GM18867 (cell line): Measurements from ENCODE around the gene BMP8A.
"Not testable (repeated sequence)": the region's sequence is repeated elsewhere in the genome, so short reads cannot be mapped to it uniquely, and the experiment has no call there.

Source experiments
- ATAC-seq: cut with Tn5 transposase; IDR thresholded peaks from one replicate; pipeline ENCODE4 v1.9.1; 2021; ENCODE audit warnings: mild to moderate bottlenecking, moderate library complexity; ENCODE audit not compliant: unreplicated experiment

Gene BMP8A

GRCh38 chr1:39525366-39526165, 34.1 kb downstream of the BMP8A start:
- ATAC-seq: peak; percentile 95

- ATAC-seq: no peak
These were observed 35.2 kb downstream of the BMP8A start for GRCh38 chr1:39526466-39527189.

GRCh38 chr1:39527190-39527579, 35.7 kb downstream of the BMP8A start:
- ATAC-seq: not testable (repeated sequence)

- ATAC-seq: no peak
These were observed 36.6 kb downstream of the BMP8A start for GRCh38 chr1:39528082-39528481.

- no peak for ATAC-seq
These were observed 38.6 kb downstream of the BMP8A start for GRCh38 chr1:39529901-39530535.

GRCh38 chr1:39531526-39531925, 40.1 kb downstream of the BMP8A start:
- ATAC-seq: no peak

- no peak for ATAC-seq
These were observed 42.0 kb downstream of the BMP8A start for GRCh38 chr1:39533442-39533841.

- ATAC-seq: peak; percentile 6
These were observed 47.3 kb downstream of the BMP8A start for GRCh38 chr1:39538531-39539251.

- ATAC-seq: peak; percentile 49
These were observed 47.9 kb downstream of the BMP8A start for GRCh38 chr1:39539252-39539790.

GRCh38 chr1:39540504-39541031, 49.1 kb downstream of the BMP8A start:
- no peak for ATAC-seq

GRCh38 chr1:39542924-39543323, 51.5 kb downstream of the BMP8A start:
- no peak for ATAC-seq

- ATAC-seq: no peak
These were observed 52.9 kb downstream of the BMP8A start for GRCh38 chr1:39544327-39544726.

- ATAC-seq: no peak
These were observed 54.1 kb downstream of the BMP8A start for GRCh38 chr1:39545531-39545930.

GRCh38 chr1:39554277-39554676, 62.8 kb downstream of the BMP8A start:
- no peak for ATAC-seq

- ATAC-seq: no peak
These were observed 69.8 kb downstream of the BMP8A start for GRCh38 chr1:39561279-39561678.

GRCh38 chr1:39562886-39563285, 71.5 kb downstream of the BMP8A start:
- no peak for ATAC-seq

- ATAC-seq: no peak
These were observed 72.2 kb downstream of the BMP8A start for GRCh38 chr1:39563669-39564068.

- ATAC-seq: no peak
These were observed 72.9 kb downstream of the BMP8A start for GRCh38 chr1:39564340-39564739.

- no peak for ATAC-seq
These were observed 73.5 kb downstream of the BMP8A start for GRCh38 chr1:39564941-39565340.

- no peak for ATAC-seq
These were observed 75.2 kb downstream of the BMP8A start for GRCh38 chr1:39566441-39567137.
